ENCODE data around the gene SIK3. TPM values are rescaled to one million over a fixed set of nuclear protein-coding genes. Genes with fewer than 3 reads are reported as not detected.

SIK3 gene
- total RNA-seq, 1 experiment from 2014 or later, result 33.3 TPM

DNA sequence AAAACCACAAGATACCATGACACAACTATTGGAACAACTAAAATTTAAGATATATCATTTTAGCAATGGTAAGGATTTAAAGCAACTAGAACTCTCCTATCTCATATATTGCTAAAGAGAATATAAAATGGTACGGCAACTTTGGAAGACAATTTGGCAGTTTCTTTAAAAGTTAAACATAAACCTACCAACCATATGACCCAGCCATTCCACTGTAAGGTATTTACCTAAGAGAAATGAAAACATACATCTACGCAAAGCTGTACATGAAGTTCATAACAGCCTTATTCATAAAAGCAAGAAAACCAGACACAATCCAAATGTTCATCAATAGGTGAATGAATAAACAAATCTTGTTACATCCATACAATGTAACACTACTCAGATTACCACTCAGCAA, 31.3 kb downstream of the SIK3 start:
- Mint-ChIP-seq H3K27ac (ENCODE audit: low read depth, unreplicated experiment) (no peak overlapping the region), H3K36me3 (ENCODE audit: insufficient read depth, unreplicated experiment) (no peaks in the 10 kb centered on the region), H3K4me1 (ENCODE audit: insufficient read depth, unreplicated experiment) (peaks cover 14% of the 10 kb centered on the region), H3K4me3 (ENCODE audit: unreplicated experiment) (no peak overlapping the region), H3K9me3 (ENCODE audit: unreplicated experiment) (no peaks in the 10 kb centered on the region), H3K27me3 (ENCODE audit: insufficient read depth, unreplicated experiment) (no peaks in the 10 kb centered on the region)
- no peak for DNase-seq (ENCODE audit: unreplicated experiment)
- intact Hi-C loops (cut with micrococcal nuclease), result no loop called here
- ChIA-PET POLR2A (interaction anchor here (1.0 kb wide), 1 partner anchor 26 kb away, joined by 4 read pairs; no protein-coding TSS in a partner anchor), CTCF (interaction anchor here (0.6 kb wide), 1 partner anchor 17 kb away, joined by 4 read pairs; no protein-coding TSS in a partner anchor)
- BruUV-seq (replicated peaks), result no TSS peak
- TF ChIP-seq, protein P1, sequence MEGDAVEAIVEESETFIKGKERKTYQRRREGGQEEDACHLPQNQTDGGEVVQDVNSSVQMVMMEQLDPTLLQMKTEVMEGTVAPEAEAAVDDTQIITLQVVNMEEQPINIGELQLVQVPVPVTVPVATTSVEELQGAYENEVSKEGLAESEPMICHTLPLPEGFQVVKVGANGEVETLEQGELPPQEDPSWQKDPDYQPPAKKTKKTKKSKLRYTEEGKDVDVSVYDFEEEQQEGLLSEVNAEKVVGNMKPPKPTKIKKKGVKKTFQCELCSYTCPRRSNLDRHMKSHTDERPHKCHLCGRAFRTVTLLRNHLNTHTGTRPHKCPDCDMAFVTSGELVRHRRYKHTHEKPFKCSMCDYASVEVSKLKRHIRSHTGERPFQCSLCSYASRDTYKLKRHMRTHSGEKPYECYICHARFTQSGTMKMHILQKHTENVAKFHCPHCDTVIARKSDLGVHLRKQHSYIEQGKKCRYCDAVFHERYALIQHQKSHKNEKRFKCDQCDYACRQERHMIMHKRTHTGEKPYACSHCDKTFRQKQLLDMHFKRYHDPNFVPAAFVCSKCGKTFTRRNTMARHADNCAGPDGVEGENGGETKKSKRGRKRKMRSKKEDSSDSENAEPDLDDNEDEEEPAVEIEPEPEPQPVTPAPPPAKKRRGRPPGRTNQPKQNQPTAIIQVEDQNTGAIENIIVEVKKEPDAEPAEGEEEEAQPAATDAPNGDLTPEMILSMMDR (IDR thresholded peaks at IDR 0.05; ENCODE audit: unreplicated experiment), result no peak

DNA sequence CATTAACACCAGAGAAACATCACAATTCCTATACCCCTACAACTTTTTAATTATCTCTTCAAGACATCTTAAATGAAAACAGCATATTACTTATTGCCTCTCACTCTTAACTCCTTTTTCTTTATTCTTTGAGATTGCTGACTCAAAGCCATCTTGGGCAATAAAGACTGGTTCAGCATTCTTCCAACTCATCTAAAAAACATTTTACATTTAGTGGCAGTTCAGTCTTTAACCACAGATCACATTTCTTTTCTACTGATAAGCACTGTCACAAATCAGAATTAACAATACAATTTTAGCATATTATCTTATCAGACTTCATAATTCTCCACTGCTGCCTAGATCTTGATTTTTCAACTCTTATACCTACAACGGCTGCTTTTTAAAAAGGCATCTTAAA, 34.0 kb downstream of the SIK3 start:
- Mint-ChIP-seq H3K36me3 (ENCODE audit: insufficient read depth, unreplicated experiment) (peaks cover 6% of the 10 kb centered on the region), H3K4me1 (ENCODE audit: insufficient read depth, unreplicated experiment) (peaks cover 8% of the 10 kb centered on the region), H3K4me3 (ENCODE audit: unreplicated experiment) (no peak overlapping the region), H3K9me3 (ENCODE audit: unreplicated experiment) (no peaks in the 10 kb centered on the region), H3K27me3 (ENCODE audit: insufficient read depth, unreplicated experiment) (no peaks in the 10 kb centered on the region), H3K27ac (ENCODE audit: low read depth, unreplicated experiment) (no peak overlapping the region)
- DNase-seq (ENCODE audit: unreplicated experiment), result peak; percentile 20
- CTCF ChIA-PET, result no interaction called here
- BruUV-seq (replicated peaks), result no TSS peak
- TF ChIP-seq, protein P1 (IDR thresholded peaks at IDR 0.05; ENCODE audit: unreplicated experiment), result no peak
- POLR2A ChIA-PET, result interaction anchor here (2.1 kb wide), 1 partner anchor 11 kb away, joined by 8 read pairs; no protein-coding TSS in a partner anchor
- intact Hi-C loops (cut with micrococcal nuclease), result no loop called here

DNA sequence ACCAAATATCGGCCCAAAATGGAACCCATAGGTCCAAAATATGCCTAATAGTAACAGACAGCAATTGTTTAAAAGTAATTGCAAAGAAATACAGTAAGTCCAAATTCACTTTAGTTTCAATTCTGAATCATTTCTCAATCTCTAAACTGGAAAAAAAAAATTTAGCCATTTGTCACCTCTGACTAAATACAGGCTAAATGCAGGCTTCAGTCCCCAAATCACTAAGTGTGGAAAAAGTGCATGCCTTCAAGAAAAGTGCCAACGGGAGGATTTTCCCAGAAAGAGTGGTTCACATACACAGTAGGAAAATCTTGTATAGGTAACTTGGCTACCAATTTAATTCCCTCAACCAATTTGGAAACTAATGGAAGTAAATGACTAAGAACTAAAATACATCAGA, 35.7 kb downstream of the SIK3 start:
- BruUV-seq (replicated peaks), result no TSS peak

DNA sequence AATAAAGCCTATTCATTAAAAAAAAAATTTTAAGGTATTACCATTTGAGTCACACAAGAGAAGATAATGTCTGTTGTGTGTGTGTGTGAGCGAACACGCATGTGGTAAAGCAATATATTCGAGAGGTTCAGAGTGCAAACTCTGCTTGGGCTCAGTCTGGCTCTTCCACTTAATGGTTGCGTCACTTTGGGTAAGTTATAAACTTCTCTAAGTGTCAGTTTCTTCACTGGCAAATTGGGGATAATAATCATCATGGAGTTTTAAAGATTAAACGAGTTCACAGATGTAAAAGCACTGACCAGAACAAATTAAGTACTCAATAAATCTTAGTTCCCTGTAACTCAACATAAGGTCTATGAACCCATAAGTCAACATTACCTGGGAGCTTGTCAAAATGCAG, 37.0 kb downstream of the SIK3 start:
- TF ChIP-seq, protein P1 (IDR thresholded peaks at IDR 0.05; ENCODE audit: unreplicated experiment), result no peak
- no peak for DNase-seq (ENCODE audit: unreplicated experiment)
- POLR2A ChIA-PET, result interaction anchor here (0.6 to 0.7 kb wide), 2 partner anchors 13 to 17 kb away, joined by 3 to 4 read pairs; no protein-coding TSS in a partner anchor
- Mint-ChIP-seq H3K4me1 (ENCODE audit: insufficient read depth, unreplicated experiment) (peaks cover 8% of the 10 kb centered on the region), H3K27ac (ENCODE audit: low read depth, unreplicated experiment) (no peak overlapping the region), H3K36me3 (ENCODE audit: insufficient read depth, unreplicated experiment) (peaks cover 6% of the 10 kb centered on the region), H3K4me3 (ENCODE audit: unreplicated experiment) (no peak overlapping the region), H3K9me3 (ENCODE audit: unreplicated experiment) (no peaks in the 10 kb centered on the region), H3K27me3 (ENCODE audit: insufficient read depth, unreplicated experiment) (no peaks in the 10 kb centered on the region)
- intact Hi-C loops (cut with micrococcal nuclease), result no loop called here
- CTCF ChIA-PET, result no interaction called here
- BruUV-seq (replicated peaks), result no TSS peak

More for the DNA sequence above, 35.7 kb downstream of the SIK3 start:
- no peak overlapping the region for H3K4me3 Mint-ChIP-seq (ENCODE audit: unreplicated experiment)
- H3K36me3 Mint-ChIP-seq (ENCODE audit: insufficient read depth, unreplicated experiment), result peaks cover 6% of the 10 kb centered on the region
- POLR2A ChIA-PET, result interaction anchor here (0.6 to 2.1 kb wide), 3 partner anchors 10 to 21 kb away, joined by 3 to 8 read pairs (median 3); no protein-coding TSS in a partner anchor
- peaks cover 8% of the 10 kb centered on the region for H3K4me1 Mint-ChIP-seq (ENCODE audit: insufficient read depth, unreplicated experiment)
- no peaks in the 10 kb centered on the region for H3K27me3 Mint-ChIP-seq (ENCODE audit: insufficient read depth, unreplicated experiment)
- no peak overlapping the region for H3K27ac Mint-ChIP-seq (ENCODE audit: low read depth, unreplicated experiment)
- CTCF ChIA-PET, result no interaction called here
- TF ChIP-seq, protein P1 (IDR thresholded peaks at IDR 0.05; ENCODE audit: unreplicated experiment), result no peak
- intact Hi-C loops (cut with micrococcal nuclease), result no loop called here
- H3K9me3 Mint-ChIP-seq (ENCODE audit: unreplicated experiment), result no peaks in the 10 kb centered on the region
- no peak for DNase-seq (ENCODE audit: unreplicated experiment)
